HG03025 (cell line): ENCODE measurements around the gene PPFIBP1.
"Not testable (repeated sequence)": the region's sequence is repeated elsewhere in the genome, so short reads cannot be mapped to it uniquely, and the experiment has no call there.

ENCODE experiments used
- ATAC-seq: cut with Tn5 transposase; IDR thresholded peaks from one replicate; pipeline ENCODE4 v1.9.1; 2021; ENCODE audit warnings: mild to moderate bottlenecking, moderate library complexity; ENCODE audit not compliant: unreplicated experiment, low FRiP score

PPFIBP1 gene

GRCh38 chr12:27644158-27644845 is 120.3 kb downstream of the PPFIBP1 start:
- no peak for ATAC-seq

- no peak for ATAC-seq
Observed at GRCh38 chr12:27645671-27646070, 121.7 kb downstream of the PPFIBP1 start.

GRCh38 chr12:27646149-27646548 is 122.1 kb downstream of the PPFIBP1 start:
- ATAC-seq: no peak

- ATAC-seq: no peak
Observed at GRCh38 chr12:27650011-27650410, 126.0 kb downstream of the PPFIBP1 start.

- ATAC-seq: no peak
Observed at GRCh38 chr12:27651201-27651600, 127.2 kb downstream of the PPFIBP1 start.

GRCh38 chr12:27652174-27652763 is 128.3 kb downstream of the PPFIBP1 start:
- no peak for ATAC-seq

GRCh38 chr12:27653661-27654060 is 129.7 kb downstream of the PPFIBP1 start:
- ATAC-seq: no peak

GRCh38 chr12:27655476-27655875 is 131.5 kb downstream of the PPFIBP1 start:
- ATAC-seq: not testable (repeated sequence)

GRCh38 chr12:27657296-27657695 is 133.3 kb downstream of the PPFIBP1 start:
- no peak for ATAC-seq

- ATAC-seq: no peak
Observed at GRCh38 chr12:27665704-27666103, 141.7 kb downstream of the PPFIBP1 start.

GRCh38 chr12:27666510-27666909 is 142.5 kb downstream of the PPFIBP1 start:
- ATAC-seq: no peak

- ATAC-seq: no peak
Observed at GRCh38 chr12:27667540-27667939, 143.5 kb downstream of the PPFIBP1 start.

GRCh38 chr12:27672051-27672450 is 148.0 kb downstream of the PPFIBP1 start:
- no peak for ATAC-seq

GRCh38 chr12:27672643-27673042 is 148.6 kb downstream of the PPFIBP1 start:
- ATAC-seq: no peak

- ATAC-seq: no peak
Observed at GRCh38 chr12:27673101-27673718, 149.2 kb downstream of the PPFIBP1 start.

- ATAC-seq: no peak
Observed at GRCh38 chr12:27674989-27675388, 151.0 kb downstream of the PPFIBP1 start.

- no peak for ATAC-seq
Observed at GRCh38 chr12:27680619-27681018, 156.6 kb downstream of the PPFIBP1 start.

- no peak for ATAC-seq
Observed at GRCh38 chr12:27682534-27682933, 158.5 kb downstream of the PPFIBP1 start.

- ATAC-seq: no peak
Observed at GRCh38 chr12:27685274-27685673, 161.3 kb downstream of the PPFIBP1 start.

- ATAC-seq: no peak
Observed at GRCh38 chr12:27686147-27686546, 162.1 kb downstream of the PPFIBP1 start.

- ATAC-seq: no peak
Observed at GRCh38 chr12:27688671-27689070, 164.7 kb downstream of the PPFIBP1 start.
